ENCODE data around the gene IRAK2.

DNA sequence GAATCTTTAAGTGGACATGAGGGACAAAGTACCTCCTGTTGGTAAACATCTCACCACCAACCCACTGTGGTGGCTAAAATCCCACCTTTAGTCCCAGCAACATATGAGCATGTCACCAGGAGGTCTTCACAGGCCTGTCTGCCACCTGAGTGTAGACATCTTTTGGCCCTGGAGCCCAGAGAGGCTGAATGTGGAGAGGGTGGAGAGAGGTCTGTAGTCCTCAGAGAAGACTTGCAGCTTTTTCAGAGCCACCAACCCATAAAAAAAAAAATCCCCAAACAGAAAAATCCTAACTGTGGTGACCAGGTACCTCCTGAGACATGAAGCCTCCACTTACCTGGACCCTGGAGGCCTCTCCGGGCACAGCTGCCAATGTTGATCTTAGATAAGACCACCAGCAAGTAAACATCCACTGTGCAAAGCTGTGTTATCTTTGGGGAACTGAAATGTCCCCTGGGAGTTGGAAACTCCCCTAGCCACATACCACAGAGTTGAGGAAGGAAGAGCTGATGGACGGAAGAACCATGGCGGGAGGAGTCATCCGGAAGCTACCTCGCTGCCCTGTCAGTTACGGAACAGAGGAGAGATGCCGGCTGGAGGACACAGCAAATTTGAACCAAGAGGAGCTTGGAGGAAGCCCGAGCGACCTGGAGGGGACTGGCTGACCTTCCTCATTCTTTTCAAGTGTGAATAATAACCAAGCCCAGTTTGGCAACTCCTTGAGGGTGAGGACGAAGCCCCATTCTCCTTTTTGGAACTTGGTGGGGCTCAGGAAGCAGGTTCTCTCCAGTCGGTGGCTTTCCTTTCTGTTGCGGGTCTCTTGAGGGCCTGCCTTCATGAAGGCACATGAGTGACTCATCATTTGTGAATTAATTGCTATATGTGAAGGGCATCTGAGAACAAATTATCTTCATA lies 128.0 kb downstream of the IRAK2 start, which contains the start of gene GHRL:
- TF ChIP-seq POLR2A (IDR thresholded peaks at IDR 0.05) (no peak), POLR2AphosphoS5 (IDR thresholded peaks at IDR 0.05) (no peak)
- TF ChIP-seq, protein P1, sequence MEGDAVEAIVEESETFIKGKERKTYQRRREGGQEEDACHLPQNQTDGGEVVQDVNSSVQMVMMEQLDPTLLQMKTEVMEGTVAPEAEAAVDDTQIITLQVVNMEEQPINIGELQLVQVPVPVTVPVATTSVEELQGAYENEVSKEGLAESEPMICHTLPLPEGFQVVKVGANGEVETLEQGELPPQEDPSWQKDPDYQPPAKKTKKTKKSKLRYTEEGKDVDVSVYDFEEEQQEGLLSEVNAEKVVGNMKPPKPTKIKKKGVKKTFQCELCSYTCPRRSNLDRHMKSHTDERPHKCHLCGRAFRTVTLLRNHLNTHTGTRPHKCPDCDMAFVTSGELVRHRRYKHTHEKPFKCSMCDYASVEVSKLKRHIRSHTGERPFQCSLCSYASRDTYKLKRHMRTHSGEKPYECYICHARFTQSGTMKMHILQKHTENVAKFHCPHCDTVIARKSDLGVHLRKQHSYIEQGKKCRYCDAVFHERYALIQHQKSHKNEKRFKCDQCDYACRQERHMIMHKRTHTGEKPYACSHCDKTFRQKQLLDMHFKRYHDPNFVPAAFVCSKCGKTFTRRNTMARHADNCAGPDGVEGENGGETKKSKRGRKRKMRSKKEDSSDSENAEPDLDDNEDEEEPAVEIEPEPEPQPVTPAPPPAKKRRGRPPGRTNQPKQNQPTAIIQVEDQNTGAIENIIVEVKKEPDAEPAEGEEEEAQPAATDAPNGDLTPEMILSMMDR (IDR thresholded peaks at IDR 0.05), result no peak

Data from suprapubic skin (tissue), 4 donors.